H1 (cell line): ENCODE measurements around the gene PAPOLG. TPM values are rescaled to one million over a fixed set of nuclear protein-coding genes. Genes with fewer than 3 reads are reported as not detected.
"Not testable (repeated sequence)": the region's sequence is repeated elsewhere in the genome, so short reads cannot be mapped to it uniquely, and the experiment has no call there.

Source experiments
- CTCF ChIA-PET: fragments of 300-600 bp; sonication (Branson Sonifier 250); formaldehyde crosslinking; loops from one replicate; lab custom pipeline; 2021; ENCODE audit not compliant: partially characterized antibody; lab: Charles Lee
- POLR2A ChIA-PET: fragments of 300-600 bp; sonication (Branson Sonifier 250); formaldehyde crosslinking; loops from one replicate; lab custom pipeline; 2021; ENCODE audit warnings: inconsistent platforms; ENCODE audit not compliant: partially characterized antibody; lab: Charles Lee
- DNase-seq, 2 experiments: peaks; one replicate each; pipeline versions ENCODE4 v3.0.0 to v3.0.0-alpha.2; 2010 to 2022; ENCODE audit warnings: low spot score in 2 of 2, low read depth in 1 of 2, mixed read lengths in 1 of 2
- FAIRE-seq: peaks from 2 replicates; lab custom pipeline; 2011; peaks lifted over from hg19 to GRCh38; lab: Jason Lieb, UNC
- H2AFZ ChIP-seq: 2 replicates; pipeline ENCODE4 v1.8.1; 2012; ENCODE audit warnings: low read length, inconsistent platforms
- H2AK5ac ChIP-seq: 2 replicates; pipeline ENCODE4 v1.6.1; 2013; ENCODE audit warnings: low read depth, low read length
- H2BK120ac ChIP-seq: replicated peaks from 2 replicates; pipeline ENCODE3; 2013; ENCODE audit warnings: low read depth, low read length, inconsistent platforms
- H2BK12ac ChIP-seq: 2 replicates; pipeline ENCODE4 v1.6.1; 2013; ENCODE audit warnings: low read depth, low read length
- H2BK15ac ChIP-seq: 2 replicates; pipeline ENCODE4 v1.6.1; 2013; ENCODE audit warnings: low read length
- H2BK20ac ChIP-seq: 2 replicates; pipeline ENCODE4 v1.6.1; 2013; ENCODE audit warnings: low read length
- H2BK5ac ChIP-seq: 2 replicates; pipeline ENCODE4 v1.6.1; 2013; ENCODE audit warnings: low read depth, low read length
- H3K14ac ChIP-seq: 2 replicates; pipeline ENCODE4 v1.6.1; 2013; ENCODE audit warnings: inconsistent platforms; ENCODE audit not compliant: insufficient read length
- H3K18ac ChIP-seq: 2 replicates; pipeline ENCODE4 v1.6.1; 2013; ENCODE audit warnings: low read length; ENCODE audit errors: extremely low read depth
- H3K23ac ChIP-seq: 2 replicates; pipeline ENCODE4 v1.6.1; 2013; ENCODE audit warnings: inconsistent platforms; ENCODE audit not compliant: insufficient read length
- H3K23me2 ChIP-seq: 2 replicates; pipeline ENCODE4 v1.6.1; 2013; ENCODE audit warnings: low read depth, low read length
- H3K27ac ChIP-seq: 2 replicates; pipeline ENCODE4 v1.6.1; 2011; ENCODE audit warnings: low read depth, low read length, inconsistent platforms
- H3K27me3 ChIP-seq, 4 experiments: replicated peaks in 1 of 4; 1 replicate in 1 of 4; 2 replicates in 3 of 4; pipeline versions ENCODE4 v1.6.1 to v1.8.1; 2011 to 2013; ENCODE audit warnings: low read length in 3 of 4, mild to moderate bottlenecking in 3 of 4, inconsistent platforms in 2 of 4, mixed read lengths in 2 of 4, moderate library complexity in 1 of 4; ENCODE audit not compliant: control insufficient read depth in 3 of 4, insufficient read depth in 3 of 4; ENCODE audit errors: extremely low read depth in 1 of 4
- H3K36me3 ChIP-seq, 4 experiments: 2 replicates each; pipeline versions ENCODE4 v1.6.1 to v1.8.1; 2011 to 2013; ENCODE audit warnings: mild to moderate bottlenecking in 4 of 4, low read length in 3 of 4, moderate library complexity in 2 of 4, control low read depth in 1 of 4, inconsistent platforms in 1 of 4; ENCODE audit not compliant: insufficient read depth in 4 of 4, control insufficient read depth in 2 of 4
- H3K4ac ChIP-seq: replicated peaks from 2 replicates; pipeline ENCODE3; 2013; ENCODE audit warnings: low read length, low read depth, mixed read lengths, inconsistent platforms; ENCODE audit not compliant: insufficient read length
- H3K4me1 ChIP-seq, 4 experiments: replicated peaks in 1 of 4; 1 replicate in 1 of 4; 2 replicates in 3 of 4; pipeline versions ENCODE4 v1.6.1 to v1.8.1; 2011 to 2013; ENCODE audit warnings: low read length in 3 of 4, inconsistent platforms in 2 of 4, mixed read lengths in 1 of 4; ENCODE audit not compliant: insufficient read depth in 4 of 4, control insufficient read depth in 3 of 4
- H3K4me2 ChIP-seq, 2 experiments: 2 replicates each; pipeline versions ENCODE4 v1.6.1 to v1.8.1; 2011 to 2013; ENCODE audit warnings: low read depth in 2 of 2, low read length in 2 of 2, control low read depth in 1 of 2, inconsistent platforms in 1 of 2, mild to moderate bottlenecking in 1 of 2; ENCODE audit not compliant: insufficient read depth in 1 of 2
- H3K4me3 ChIP-seq, 4 experiments: fragments of 200-600, 300-600 bp in 1 of 4; sonication (generic), shearing (Covaris generic), sonication (Bioruptor Twin) in 1 of 4; 2 replicates each; pipeline versions ENCODE4 v1.5.1 to v1.8.1; 2011 to 2016; ENCODE audit warnings: low read length in 4 of 4, low read depth in 3 of 4, control low read depth in 2 of 4, inconsistent platforms in 2 of 4, mild to moderate bottlenecking in 2 of 4, mixed read lengths in 1 of 4, moderate library complexity in 1 of 4; ENCODE audit not compliant: insufficient read depth in 2 of 4; ENCODE audit errors: extremely low read depth in 1 of 4
- H3K56ac ChIP-seq: replicated peaks from 2 replicates; pipeline ENCODE3; 2013; ENCODE audit warnings: low read depth, mild to moderate bottlenecking, mixed read lengths, low read length, inconsistent platforms; ENCODE audit not compliant: insufficient read length
- H3K79me1 ChIP-seq: 2 replicates; pipeline ENCODE4 v1.6.1; 2013; ENCODE audit warnings: low read depth, low read length, control low read depth
- H3K79me2 ChIP-seq, 2 experiments: 2 replicates each; pipeline versions ENCODE4 v1.6.1 to v1.8.1; 2012 to 2013; ENCODE audit warnings: low read length in 2 of 2, mild to moderate bottlenecking in 2 of 2, inconsistent platforms in 1 of 2; ENCODE audit not compliant: insufficient read depth in 2 of 2, control insufficient read depth in 1 of 2
- H3K9ac ChIP-seq, 4 experiments: replicated peaks in 1 of 4; 1 replicate in 1 of 4; 2 replicates in 3 of 4; pipeline versions ENCODE4 v1.6.1 to v1.8.1; 2011 to 2013; ENCODE audit warnings: low read depth in 3 of 4, low read length in 3 of 4, control low read depth in 2 of 4, mild to moderate bottlenecking in 2 of 4, moderate library complexity in 2 of 4, inconsistent platforms in 1 of 4; ENCODE audit errors: extremely low read depth in 1 of 4
- H3K9me3 ChIP-seq, 2 experiments: 2 replicates each; pipeline versions ENCODE4 v1.6.1 to v1.8.1; 2012 to 2013; ENCODE audit warnings: mild to moderate bottlenecking in 2 of 2, moderate library complexity in 2 of 2, control low read depth in 1 of 2, inconsistent platforms in 1 of 2, low read depth in 1 of 2, low read length in 1 of 2, mixed read lengths in 1 of 2; ENCODE audit not compliant: insufficient read depth in 2 of 2
- H4K20me1 ChIP-seq, 2 experiments: replicated peaks in 1 of 2; 2 replicates each; pipeline versions ENCODE3 to v1.8.1; 2011 to 2013; ENCODE audit warnings: inconsistent platforms in 2 of 2, low read length in 2 of 2, mild to moderate bottlenecking in 1 of 2; ENCODE audit not compliant: insufficient read depth in 2 of 2, control insufficient read depth in 1 of 2
- H4K5ac ChIP-seq: 2 replicates; pipeline ENCODE4 v1.6.1; 2013; ENCODE audit warnings: low read length, low read depth, mixed read lengths, inconsistent platforms; ENCODE audit not compliant: insufficient read length
- H4K8ac ChIP-seq: 2 replicates; pipeline ENCODE4 v1.8.0; 2013; ENCODE audit warnings: mild to moderate bottlenecking, moderate library complexity, low read length, inconsistent platforms; ENCODE audit not compliant: insufficient read depth; ENCODE audit errors: extremely low read depth
- H4K91ac ChIP-seq: replicated peaks from 2 replicates; pipeline ENCODE3; 2013; ENCODE audit warnings: low read length, mixed read lengths, inconsistent platforms; ENCODE audit not compliant: insufficient read length
- WGBS, 2 experiments: shearing (Covaris generic) in 1 of 2; methylation state at CpG; one replicate each; pipeline versions ENCODE4 v1.1.6 to v1.1.7; 2013 to 2015; ENCODE audit warnings: low lambda C conversion rate in 2 of 2, mixed read lengths in 2 of 2, inconsistent platforms in 1 of 2, low coverage in 1 of 2, missing lambda C conversion rate in 1 of 2; ENCODE audit not compliant: insufficient replicate concordance in 2 of 2, insufficient coverage in 1 of 2, insufficient read length in 1 of 2; ENCODE audit errors: extremely low coverage in 1 of 2, missing lambda C conversion rate in 1 of 2; 5-methylcytosine and 5-hydroxymethylcytosine counted together
- polyA plus RNA-seq, 7 experiments: library from polyadenylated mRNA; depleted of rRNA in 3 of 7; stranded (reverse) in 5 of 7; unstranded in 2 of 7; fragments of >200 nt in 5 of 7; fragments of 200-250 nt in 2 of 7; gene quantifications; 1 replicate in 5 of 7; 2 replicates in 1 of 7; 4 replicates in 1 of 7; pipeline versions ENCODE4 v1.2.1 to v1.2.3, GENCODE V29; 2011 to 2013; ENCODE audit warnings: missing spikeins in 2 of 7, mixed read lengths in 2 of 7
- total RNA-seq: library from RNA; stranded (reverse); fragmentation: NEBNext Ultra II Directional; extraction: Animal tissue kit (Norgen Biotek cat#: 25700); gene quantifications from 2 replicates; pipeline ENCODE4 v1.2.1, GENCODE V29; 2021

PAPOLG gene
- total and polyA plus RNA-seq, 2 of the 8 experiments (the other 6 are each of a cell fraction or from before 2014, with no cell fraction given), result 6.5 to 21.5 TPM

DNA sequence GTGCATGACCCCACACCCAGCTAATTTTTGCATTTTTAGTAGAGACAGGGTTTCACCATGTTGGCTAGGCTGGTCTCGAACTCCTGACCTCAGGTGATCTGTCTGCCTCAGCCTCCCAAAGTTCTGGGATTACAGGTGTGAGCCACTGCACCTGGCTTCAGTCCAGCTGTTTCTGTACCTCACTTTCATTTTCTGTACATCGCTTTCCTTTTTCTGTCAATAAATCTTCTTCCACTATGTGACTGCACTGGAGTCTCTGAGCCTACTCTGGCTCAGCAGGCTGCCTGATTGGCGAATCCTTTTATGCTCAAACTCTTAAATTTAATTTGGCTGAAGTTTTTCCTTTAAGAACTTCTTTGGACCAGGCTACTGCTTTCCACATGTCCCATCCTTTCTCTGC is 70.8 kb downstream of the PAPOLG start:
- H3K14ac ChIP-seq, H3K4me3 ChIP-seq, POLR2A ChIA-PET, H3K9me3 ChIP-seq, H3K56ac ChIP-seq, H2BK15ac ChIP-seq, H4K91ac ChIP-seq, H3K79me1 ChIP-seq, H3K79me2 ChIP-seq, H2BK12ac ChIP-seq, DNase-seq, H2AK5ac ChIP-seq, H3K23me2 ChIP-seq, H3K4ac ChIP-seq, H3K9ac ChIP-seq, H2BK120ac ChIP-seq, H2AFZ ChIP-seq, H3K23ac ChIP-seq, H3K36me3 ChIP-seq, H2BK5ac ChIP-seq, FAIRE-seq, H4K20me1 ChIP-seq, H3K27ac ChIP-seq, H3K27me3 ChIP-seq, H4K8ac ChIP-seq, H2BK20ac ChIP-seq, H4K5ac ChIP-seq, H3K18ac ChIP-seq, H3K4me1 ChIP-seq, H3K4me2 ChIP-seq: not testable (repeated sequence)
- CTCF ChIA-PET, result interaction anchor here (1.2 kb wide), 1 partner anchor 41 kb away, joined by 4 read pairs; no protein-coding TSS in a partner anchor
- WGBS, 2 experiments, result 90% methylated on average over 3 of the region's 3 CpGs; no CpG with 5 or more reads in 1 of the 2 experiments
